IMR-90 (cell line): Measurements from ENCODE around the gene UAP1. TPM values are rescaled to one million over a fixed set of nuclear protein-coding genes. Genes with fewer than 3 reads are reported as not detected.

Source experiments
- ATAC-seq: fragments of 200-7000 bp; cut with Tn5 transposase; 2 replicates; pipeline ENCODE4 v1.9.1; 2020; ENCODE audit warnings: low read depth, mild to moderate bottlenecking, moderate library complexity
- BruUV-seq: library from RNA; stranded (reverse); fragments of 400-500 nt; replicated peaks from 2 replicates; lab custom pipeline; 2021; lab: Mats Ljungman, UMichigan
- CTCF ChIA-PET: fragments of 300-600 bp; formaldehyde crosslinking; extraction: SDS; loops from one replicate; lab custom pipeline; 2021; ENCODE audit warnings: antibody characterized with exemption; lab: Yijun Ruan, JAX
- POLR2A ChIA-PET: fragments of 300-600 bp; sonication (Branson Sonifier 250); formaldehyde crosslinking; loops from one replicate; lab custom pipeline; 2022; ENCODE audit warnings: antibody characterized with exemption; ENCODE audit not compliant: unreplicated experiment; lab: Charles Lee
- DNase-seq: peaks from one replicate; pipeline ENCODE4 v3.0.0; 2013
- H2AFZ ChIP-seq: replicated peaks from 2 replicates; pipeline ENCODE3; 2013; ENCODE audit warnings: low read length, mild to moderate bottlenecking; ENCODE audit not compliant: poor library complexity
- H2AK5ac ChIP-seq: 2 replicates; pipeline ENCODE4 v1.6.1; 2013; ENCODE audit warnings: low read depth, low read length, inconsistent platforms
- H2AK9ac ChIP-seq: replicated peaks from 2 replicates; pipeline ENCODE3; 2013; ENCODE audit warnings: mild to moderate bottlenecking, low read depth, low read length, moderate library complexity; ENCODE audit not compliant: poor library complexity
- H2BK120ac ChIP-seq: 2 replicates; pipeline ENCODE4 v1.6.1; 2013; ENCODE audit warnings: low read depth, low read length, inconsistent platforms
- H2BK15ac ChIP-seq: 3 replicates; pipeline ENCODE4 v1.6.1; 2013; ENCODE audit warnings: low read depth, low read length, inconsistent platforms
- H2BK20ac ChIP-seq: 2 replicates; pipeline ENCODE4 v1.6.1; 2013; ENCODE audit warnings: low read depth, mild to moderate bottlenecking, inconsistent platforms, low read length, moderate library complexity
- H2BK5ac ChIP-seq: 2 replicates; pipeline ENCODE4 v1.6.1; 2013; ENCODE audit warnings: mild to moderate bottlenecking, low read depth, low read length, inconsistent platforms; ENCODE audit not compliant: poor library complexity, severe bottlenecking
- H3K14ac ChIP-seq: replicated peaks from 2 replicates; pipeline ENCODE4 v1.6.1; 2013; ENCODE audit warnings: low read depth, low read length, inconsistent platforms
- H3K18ac ChIP-seq: 2 replicates; pipeline ENCODE4 v1.6.1; 2013; ENCODE audit warnings: low read depth, low read length, control low read depth
- H3K23ac ChIP-seq: 2 replicates; pipeline ENCODE4 v1.6.1; 2013; ENCODE audit warnings: low read depth, low read length, inconsistent platforms
- H3K27ac ChIP-seq: 2 replicates; pipeline ENCODE4 v1.5.1; 2013; ENCODE audit warnings: mild to moderate bottlenecking, control low read depth, low read length; ENCODE audit not compliant: insufficient read depth
- H3K27me3 ChIP-seq: 2 replicates; pipeline ENCODE4 v1.6.1; 2013; ENCODE audit warnings: low read length; ENCODE audit not compliant: control insufficient read depth, insufficient read depth
- H3K36me3 ChIP-seq: 2 replicates; pipeline ENCODE4 v1.6.1; 2013; ENCODE audit warnings: low read length, mixed read lengths; ENCODE audit not compliant: control insufficient read depth, insufficient read depth
- H3K4ac ChIP-seq: 2 replicates; pipeline ENCODE4 v1.6.1; 2013; ENCODE audit warnings: low read depth, low read length, inconsistent platforms
- H3K4me1 ChIP-seq: 2 replicates; pipeline ENCODE4 v1.6.1; 2013; ENCODE audit warnings: low read length, mixed read lengths; ENCODE audit not compliant: control insufficient read depth, insufficient read depth
- H3K4me2 ChIP-seq: 2 replicates; pipeline ENCODE4 v1.6.1; 2013; ENCODE audit warnings: low read depth, mild to moderate bottlenecking, control low read depth, low read length, moderate library complexity
- H3K4me3 ChIP-seq: 2 replicates; pipeline ENCODE4 v1.5.1; 2013; ENCODE audit warnings: low read depth, mild to moderate bottlenecking, control low read depth, low read length, moderate library complexity; ENCODE audit not compliant: insufficient read depth
- H3K56ac ChIP-seq: 2 replicates; pipeline ENCODE4 v1.6.1; 2013; ENCODE audit warnings: low read length, inconsistent platforms; ENCODE audit not compliant: insufficient read depth; ENCODE audit errors: extremely low read depth
- H3K79me1 ChIP-seq, 2 experiments: 2 replicates each; pipeline ENCODE4 v1.6.1; 2013; ENCODE audit warnings: low read length in 2 of 2, inconsistent platforms in 1 of 2, low read depth in 1 of 2
- H3K9ac ChIP-seq: 2 replicates; pipeline ENCODE4 v1.6.1; 2013; ENCODE audit warnings: low read depth, low read length, control low read depth
- H3K9me1 ChIP-seq: 2 replicates; pipeline ENCODE4 v1.6.1; 2013; ENCODE audit warnings: low read length, inconsistent platforms; ENCODE audit not compliant: insufficient read depth
- H3K9me3 ChIP-seq: 2 replicates; pipeline ENCODE4 v1.6.1; 2013; ENCODE audit warnings: low read length; ENCODE audit not compliant: control insufficient read depth, insufficient read depth
- H4K20me1 ChIP-seq: 2 replicates; pipeline ENCODE4 v1.6.1; 2013; ENCODE audit warnings: low read length, inconsistent platforms; ENCODE audit not compliant: insufficient read depth
- H4K5ac ChIP-seq: 2 replicates; pipeline ENCODE4 v1.6.1; 2013; ENCODE audit warnings: mild to moderate bottlenecking, low read depth, low read length, control low read depth
- H4K8ac ChIP-seq, 2 experiments: 2 replicates each; pipeline ENCODE4 v1.6.1; 2013; ENCODE audit warnings: low read depth in 2 of 2, low read length in 2 of 2, control low read depth in 1 of 2, inconsistent platforms in 1 of 2
- H4K91ac ChIP-seq: 2 replicates; pipeline ENCODE4 v1.6.1; 2013; ENCODE audit warnings: low read depth, low read length, inconsistent platforms; ENCODE audit not compliant: insufficient read depth
- CEBPB ChIP-seq: IDR thresholded peaks from 2 replicates; pipeline ENCODE4 v1.6.1; 2012; ENCODE audit warnings: low read depth, low read length, improper control_type of control experiment
- CHD1 ChIP-seq: IDR thresholded peaks from 2 replicates; pipeline ENCODE4 v1.6.1; 2012; ENCODE audit warnings: low read depth, low read length, improper control_type of control experiment
- CTCF ChIP-seq: conservative IDR thresholded peaks from 2 replicates; pipeline ENCODE4 v1.5.1; 2012; ENCODE audit warnings: mild to moderate bottlenecking, low read depth, low read length, improper control_type of control experiment
- ELK1 ChIP-seq: fragments of 150-350 bp; IDR thresholded peaks from 2 replicates; pipeline ENCODE4 v1.6.1; 2016; ENCODE audit warnings: low read depth, mild to moderate bottlenecking, low read length, moderate library complexity, borderline replicate concordance
- FOS ChIP-seq: fragments of 150-350 bp; IDR thresholded peaks from 2 replicates; pipeline ENCODE4 v1.6.1; 2016; ENCODE audit warnings: low read depth, low read length
- MAFK ChIP-seq: IDR thresholded peaks from 2 replicates; pipeline ENCODE4 v1.6.1; 2012; ENCODE audit warnings: low read depth, low read length, improper control_type of control experiment
- MAZ ChIP-seq: IDR thresholded peaks from 2 replicates; pipeline ENCODE4 v1.6.1; 2012; ENCODE audit warnings: low read depth, mild to moderate bottlenecking, low read length, improper control_type of control experiment, moderate library complexity, borderline replicate concordance
- MXI1 ChIP-seq: IDR thresholded peaks from 2 replicates; pipeline ENCODE4 v1.6.1; 2012; ENCODE audit warnings: low read depth, mild to moderate bottlenecking, low read length, moderate library complexity, borderline replicate concordance
- NFE2L2 ChIP-seq: fragments of 150-350 bp; IDR thresholded peaks from 2 replicates; pipeline ENCODE4 v1.6.1; 2016; ENCODE audit warnings: low read depth, mild to moderate bottlenecking, low read length
- POLR2A ChIP-seq: IDR thresholded peaks from 2 replicates; pipeline ENCODE4 v1.6.1; 2012; ENCODE audit warnings: mild to moderate bottlenecking, low read depth, low read length
- RAD21 ChIP-seq: IDR thresholded peaks from 2 replicates; pipeline ENCODE4 v1.6.1; 2012; ENCODE audit warnings: low read length, improper control_type of control experiment
- RCOR1 ChIP-seq: IDR thresholded peaks from 2 replicates; pipeline ENCODE4 v1.6.1; 2012; ENCODE audit warnings: mild to moderate bottlenecking, low read length, improper control_type of control experiment; ENCODE audit not compliant: insufficient replicate concordance
- RFX5 ChIP-seq: IDR thresholded peaks from 2 replicates; pipeline ENCODE4 v1.8.0; 2012; ENCODE audit warnings: low read depth, mild to moderate bottlenecking, low read length, moderate library complexity
- USF2 ChIP-seq: fragments of 150-350 bp; IDR thresholded peaks from 2 replicates; pipeline ENCODE4 v1.6.1; 2017; ENCODE audit warnings: mild to moderate bottlenecking, antibody characterized with exemption, low read length, low read depth
- WGBS, 2 experiments: methylation state at CpG; one replicate each; pipeline versions ENCODE4 v1.1.5 to v1.1.7; 2013; ENCODE audit warnings: missing lambda C conversion rate in 2 of 2; ENCODE audit not compliant: insufficient read length in 1 of 2; ENCODE audit errors: extremely low coverage in 2 of 2; 5-methylcytosine and 5-hydroxymethylcytosine counted together
- dilution Hi-C: fragments of 300-500 bp; cut with HindIII; formaldehyde crosslinking; loops from one replicate; pipeline ENCODE4 v1.14.3; 2018; ENCODE audit warnings: low sequenced_read_pairs; ENCODE audit not compliant: unreplicated experiment
- in situ Hi-C: fragments of 300-500 bp; cut with MboI; formaldehyde crosslinking; loops from 3 replicates; pipeline ENCODE4 v1.14.3; 2019; ENCODE audit warnings: low sequenced_read_pairs, inconsistent platforms, mixed read lengths
- intact Hi-C: fragments of 100-400 bp; cut with micrococcal nuclease; formaldehyde crosslinking; loops from 2 replicates; pipeline ENCODE4 v1.10.0; 2022
- polyA plus RNA-seq, 3 experiments: library from polyadenylated mRNA; depleted of rRNA; stranded (reverse); fragments of >200 nt; gene quantifications; 2 replicates each; pipeline ENCODE4 v1.2.3, GENCODE V29; 2012; ENCODE audit warnings: low replicate concordance in 1 of 3
- total RNA-seq: library from RNA; depleted of rRNA; stranded (reverse); fragments of >200 nt; gene quantifications from 2 replicates; pipeline ENCODE4 v1.2.3, GENCODE V29; 2012

Gene UAP1
- total and polyA plus RNA-seq, 2 of the 4 experiments (the other 2 are of a cell fraction): 93.4 to 196 TPM

GRCh38 chr1:162631546-162632191, 70.1 kb downstream of the UAP1 start:
- Histone ChIP-seq H3K36me3 (no peaks in the 10 kb centered on the region), H2AK5ac (peak overlapping the region; percentile 92), H2BK5ac (peak overlapping the region; percentile 90), H3K9ac (peak overlapping the region; percentile 92), H4K91ac (peak overlapping the region; percentile 93), H3K27ac (peak overlapping the region; percentile 93), H3K23ac (peak overlapping the region; percentile 94), H3K4me2 (peak overlapping the region; percentile 71), H2BK20ac (peak overlapping the region; percentile 98), H2AK9ac (peak overlapping the region; percentile 91), H3K79me1 (peaks cover 0 to 50% of the 10 kb centered on the region in 2 experiments; a peak in 2 of 4 replicates), H2BK15ac (peak overlapping the region; percentile 91; the same call in 2 of the 3 replicates), H3K14ac (peak overlapping the region; percentile 98), H3K9me1 (peaks cover 22% of the 10 kb centered on the region), H4K20me1 (peaks cover 28% of the 10 kb centered on the region), H3K4me1 (peaks cover 17% of the 10 kb centered on the region), H2BK120ac (peak overlapping the region; percentile 96), H4K8ac (peak overlapping the region; percentile 68 to 85), H3K18ac (peak overlapping the region; percentile 90), H3K4ac (peak overlapping the region; percentile 97), H3K9me3 (no peaks in the 10 kb centered on the region), H3K4me3 (peak overlapping the region; percentile 76), H3K56ac (peak overlapping the region; percentile 99), H3K27me3 (no peaks in the 10 kb centered on the region), H2AFZ (peak overlapping the region; percentile 66), H4K5ac (peak overlapping the region; percentile 86)
- intact Hi-C loops (loop anchor here (1.0 to 10.0 kb wide), 4 partner anchors 18 to 143 kb away; no protein-coding TSS in a partner anchor), in situ Hi-C loops (no loop called here), dilution Hi-C loops (no loop called here)
- CTCF ChIA-PET: interaction anchor here (0.6 to 1.2 kb wide), 3 partner anchors 47 to 216 kb away, joined by 4 to 7 read pairs (median 4); no protein-coding TSS in a partner anchor
- peak; percentile 77 for DNase-seq
- TF ChIP-seq MAZ (no peak), RFX5 (no peak), CHD1 (no peak), MXI1 (no peak), RAD21 (no peak), RCOR1 (no peak), USF2 (no peak), CTCF (no peak), FOS (no peak), NFE2L2 (no peak), ELK1 (no peak), MAFK (no peak), CEBPB (no peak), POLR2A (no peak)
- WGBS, 2 experiments: 0% methylated on average over 2 of the region's 10 CpGs; no CpG with 5 or more reads in 1 of the 2 experiments
- ATAC-seq: peak; percentile 72
- BruUV-seq: no TSS peak
- POLR2A ChIA-PET: interaction anchor here (0.8 to 1.3 kb wide), 4 partner anchors 13 to 147 kb away, joined by 3 read pairs; no protein-coding TSS in a partner anchor
